Measurements from ENCODE around the gene NCS1.

DNA sequence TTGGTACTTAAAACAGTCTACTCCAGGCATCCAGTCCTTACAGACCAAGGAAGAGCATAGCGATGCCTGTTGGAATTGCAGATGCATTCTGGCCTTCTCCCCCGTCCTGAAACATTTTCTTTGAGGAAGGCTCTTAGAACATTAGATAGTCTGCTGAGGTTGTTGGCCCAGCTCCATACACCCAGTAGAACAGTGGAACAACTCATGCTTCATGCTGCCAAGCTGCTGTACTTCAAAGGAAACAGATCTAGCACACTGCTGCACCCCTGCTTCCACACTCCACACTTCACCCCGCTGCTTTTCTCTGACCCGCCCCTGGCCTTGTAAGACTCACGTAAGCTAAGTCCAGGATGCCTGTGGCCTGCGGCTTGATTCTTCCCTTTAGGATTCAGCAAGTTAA lies 33.4 kb upstream of the NCS1 start:
- TF ChIP-seq TAF1 (IDR thresholded peaks at IDR 0.05; ENCODE audit: borderline replicate concordance, low read depth, low read length) (no peak), POLR2A (IDR thresholded peaks at IDR 0.05; ENCODE audit: low read depth, low read length) (no peak)

All from GM12892 (cell line).